Activated CD8-positive, alpha-beta memory T cell treated with anti-CD3 and anti-CD28 coated beads, Interleukin-2, amount 50 U/mL, for 24 hours (primary cell): ENCODE measurements around the gene FOXD4L1.
"Not testable (repeated sequence)": the region's sequence is repeated elsewhere in the genome, so short reads cannot be mapped to it uniquely, and the experiment has no call there.

ENCODE experiments used
- DNase-seq: peaks from one replicate; pipeline ENCODE4 v3.0.0-alpha.2; 2020; ENCODE audit errors: extremely low read depth

Gene FOXD4L1

GRCh38 chr2:113524986-113525385, 26.5 kb downstream of the FOXD4L1 start:
- not testable (repeated sequence) for DNase-seq

DNA sequence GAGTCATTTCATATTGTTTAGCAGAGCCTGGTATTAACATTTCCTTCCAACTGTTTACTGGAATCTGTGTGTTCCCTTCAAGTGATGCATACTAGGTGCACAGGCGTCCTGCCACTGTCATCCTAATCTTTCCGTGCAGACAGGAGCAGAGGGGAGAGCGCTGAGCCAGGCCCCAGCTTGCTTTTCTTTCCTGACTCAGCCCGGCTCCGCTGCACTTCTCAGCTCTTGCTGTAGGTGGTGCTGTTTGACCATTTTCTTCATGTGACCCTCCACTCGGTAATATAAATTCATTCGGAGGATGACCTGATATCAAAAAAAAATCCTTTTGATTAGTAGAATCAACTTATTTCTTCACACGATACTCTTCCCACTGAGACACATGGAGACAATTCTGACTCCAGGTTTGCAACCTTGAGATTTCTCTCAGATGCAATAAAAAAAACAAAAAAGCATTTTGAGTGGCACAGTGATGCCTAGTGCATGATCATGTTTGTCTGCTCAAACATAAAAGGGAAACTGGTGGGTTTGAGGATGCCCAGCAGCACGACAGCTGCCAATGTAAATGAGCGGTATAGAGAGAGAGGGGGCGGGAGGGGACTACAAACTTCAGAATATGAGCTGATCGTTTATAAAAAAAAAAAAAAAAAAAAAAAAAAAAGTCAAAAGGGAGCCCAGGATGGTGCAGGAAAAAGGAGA, 29.0 kb downstream of the FOXD4L1 start:
- not testable (repeated sequence) for DNase-seq

GRCh38 chr2:113528126-113528525, 29.7 kb downstream of the FOXD4L1 start:
- DNase-seq = not testable (repeated sequence)

- not testable (repeated sequence) for DNase-seq
Observed at GRCh38 chr2:113528904-113529303, 30.4 kb downstream of the FOXD4L1 start.

DNA sequence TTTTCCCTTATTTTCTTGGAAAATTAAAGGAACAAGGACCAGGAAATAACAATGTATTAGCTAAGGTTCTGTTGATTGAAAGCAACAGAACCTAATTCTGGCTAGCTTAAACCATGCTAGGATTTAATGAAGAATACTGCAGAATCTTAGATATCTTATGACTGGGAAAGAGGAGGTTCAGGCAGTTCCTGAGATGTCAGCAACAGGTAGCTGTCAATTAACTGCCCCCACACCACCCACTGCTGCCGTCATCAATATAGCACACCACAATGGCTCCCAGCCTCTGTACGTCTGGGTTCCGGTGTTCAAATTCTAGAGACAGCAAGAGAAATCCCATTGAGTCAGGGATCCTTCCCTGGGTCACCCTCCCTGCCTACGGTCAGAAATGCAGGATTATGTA, 34.5 kb downstream of the FOXD4L1 start:
- not testable (repeated sequence) for DNase-seq

DNA sequence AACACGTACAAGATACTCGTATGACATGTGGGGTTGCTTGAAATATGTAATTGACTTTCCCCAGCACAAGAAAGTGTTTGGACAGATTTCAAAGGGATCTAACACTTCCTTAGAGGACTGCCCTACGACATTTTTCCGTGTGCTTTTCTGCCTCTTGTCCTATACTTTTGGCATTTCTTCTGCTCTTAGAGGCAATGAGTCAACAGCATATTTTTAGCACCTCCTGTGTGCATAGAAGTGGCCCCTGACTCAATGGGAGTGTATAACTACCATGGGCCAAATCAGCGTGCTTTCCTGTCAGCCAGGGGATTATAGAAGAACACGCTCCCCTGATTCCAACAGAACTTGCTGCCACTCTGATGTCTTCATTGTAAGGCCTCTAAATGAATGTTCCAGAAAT, 38.1 kb downstream of the FOXD4L1 start:
- not testable (repeated sequence) for DNase-seq

DNA sequence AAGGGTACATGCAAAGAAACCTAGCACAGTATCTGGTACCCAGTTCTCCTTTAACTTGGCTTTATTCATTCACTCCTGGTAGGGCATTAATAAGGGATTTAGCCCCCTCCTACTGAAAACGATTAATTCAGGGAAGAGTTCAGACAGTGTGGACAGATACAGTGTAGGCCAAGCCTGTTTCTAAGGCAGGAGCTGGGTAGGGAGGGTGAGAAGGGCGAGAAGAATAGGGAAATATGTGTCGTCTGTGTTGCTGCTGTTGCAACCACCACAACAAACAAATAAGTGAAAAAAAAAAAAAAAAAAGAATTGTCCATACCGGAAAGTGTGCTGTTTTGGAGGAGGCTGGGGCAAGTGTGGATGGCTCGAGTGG, 42.4 kb downstream of the FOXD4L1 start:
- DNase-seq = not testable (repeated sequence)

DNA sequence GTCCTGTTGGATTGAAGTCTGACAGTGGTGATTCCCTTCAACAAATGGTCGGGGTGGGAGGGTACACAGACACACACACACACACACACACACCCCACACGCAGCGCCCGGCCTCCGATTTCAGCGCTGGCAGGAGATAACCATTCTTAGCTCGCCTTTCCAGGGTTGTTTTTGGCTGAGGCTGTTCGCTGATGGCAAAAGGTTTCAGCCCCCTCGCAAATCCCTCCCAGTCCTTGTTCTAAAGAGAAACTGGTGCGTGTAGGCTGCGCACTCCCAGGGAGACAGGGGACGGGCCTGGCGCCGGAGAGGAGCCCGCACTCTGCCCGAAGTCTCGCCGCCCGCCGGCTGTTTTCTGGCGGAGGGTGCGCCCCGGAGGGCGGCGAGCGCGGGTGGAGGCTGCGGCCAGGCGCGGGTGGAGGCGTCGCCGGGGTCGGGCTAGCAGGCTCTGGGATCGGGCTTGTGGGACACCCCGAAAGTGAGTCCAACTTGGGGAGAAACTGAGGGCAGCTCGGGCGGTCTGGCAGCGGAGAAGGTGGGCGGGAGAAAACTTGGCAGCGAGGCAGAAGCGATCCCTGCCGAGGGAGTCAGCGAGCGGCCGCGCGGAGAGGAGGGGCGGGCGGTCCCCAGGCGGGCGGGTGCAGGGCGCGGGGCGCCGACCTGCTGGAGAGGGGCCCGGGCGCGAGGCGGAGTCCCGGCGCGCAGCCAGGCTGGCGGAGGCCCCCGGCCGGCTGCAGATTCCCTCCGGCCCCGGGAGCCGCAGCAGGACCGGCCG, 42.9 kb downstream of the FOXD4L1 start:
- not testable (repeated sequence) for DNase-seq

- not testable (repeated sequence) for DNase-seq
Observed at GRCh38 chr2:113541976-113542485, 43.6 kb downstream of the FOXD4L1 start.

GRCh38 chr2:113542529-113542928, 44.1 kb downstream of the FOXD4L1 start:
- DNase-seq = not testable (repeated sequence)
